SK-N-SH (cell line): ENCODE results near the gene CPSF3. TPM values are rescaled to one million over a fixed set of nuclear protein-coding genes. Genes with fewer than 3 reads are reported as not detected.

Experiments used
- CTCF ChIA-PET: fragments of 300-600, 350-600 bp; formaldehyde crosslinking; extraction: SDS; loops from one replicate; lab custom pipeline; 2021; lab: Yijun Ruan, JAX
- POLR2A ChIA-PET: fragments of 350-600 bp; sonication (Branson Sonifier 250); formaldehyde crosslinking; extraction: SDS; loops from one replicate; lab custom pipeline; 2020; ENCODE audit warnings: antibody characterized with exemption, inconsistent platforms; lab: Yijun Ruan, JAX
- DNase-seq: peaks from one replicate; pipeline ENCODE4 v3.0.0; 2012
- H2AFZ ChIP-seq: fragments of 200-600 bp; sonication (generic); 2 replicates; pipeline ENCODE4 v1.8.1; 2016; ENCODE audit warnings: antibody characterized with exemption, mild to moderate bottlenecking, low read depth
- H3F3A ChIP-seq: fragments of 200-600 bp; sonication (generic); replicated peaks from 2 replicates; pipeline ENCODE3; 2016; ENCODE audit warnings: antibody characterized with exemption, mild to moderate bottlenecking; ENCODE audit not compliant: insufficient read depth
- H3K27ac ChIP-seq, 2 experiments: fragments of 200-500 bp in 1 of 2; fragments of 200-600 bp in 1 of 2; sonication (Bioruptor generic) in 1 of 2; sonication (generic), shearing (Covaris generic) in 1 of 2; 2 replicates each; pipeline versions ENCODE4 v1.5.1 to v1.6.1; 2014 to 2016; ENCODE audit warnings: low read depth in 2 of 2, inconsistent platforms in 1 of 2, low read length in 1 of 2, mild to moderate bottlenecking in 1 of 2, mixed read lengths in 1 of 2
- H3K27me3 ChIP-seq: fragments of 200-600 bp; sonication (generic), shearing (Covaris generic); 2 replicates; pipeline ENCODE4 v1.6.1; 2016; ENCODE audit warnings: mixed run types; ENCODE audit not compliant: insufficient read depth
- H3K36me3 ChIP-seq, 2 experiments: fragments of 200-500 bp in 1 of 2; fragments of 200-600 bp in 1 of 2; sonication (Bioruptor generic) in 1 of 2; sonication (generic) in 1 of 2; replicated peaks in 1 of 2; 2 replicates each; pipeline versions ENCODE3 to v1.5.1; 2014 to 2016; ENCODE audit warnings: low read length in 1 of 2, mild to moderate bottlenecking in 1 of 2; ENCODE audit not compliant: insufficient read depth in 2 of 2, control insufficient read depth in 1 of 2
- H3K4me1 ChIP-seq, 2 experiments: fragments of 200-500 bp in 1 of 2; fragments of 200-600 bp in 1 of 2; sonication (Bioruptor generic) in 1 of 2; sonication (generic), shearing (Covaris generic) in 1 of 2; 2 replicates each; pipeline versions ENCODE4 v1.5.1 to v1.6.1; 2014 to 2016; ENCODE audit warnings: low read depth in 1 of 2, low read length in 1 of 2, mixed run types in 1 of 2; ENCODE audit not compliant: insufficient read depth in 2 of 2, control insufficient read depth in 1 of 2
- H3K4me2 ChIP-seq: fragments of 200-600 bp; sonication (generic), shearing (Covaris generic); 2 replicates; pipeline ENCODE4 v1.6.1; 2017; ENCODE audit warnings: mixed run types
- H3K4me3 ChIP-seq, 2 experiments: fragments of 200-500 bp in 1 of 2; fragments of 200-600 bp in 1 of 2; sonication (Bioruptor generic) in 1 of 2; sonication (generic), shearing (Covaris generic) in 1 of 2; 2 replicates each; pipeline versions ENCODE4 v1.5.1 to v1.8.1; 2014 to 2016; ENCODE audit warnings: low read depth in 2 of 2, inconsistent platforms in 1 of 2, low read length in 1 of 2, mild to moderate bottlenecking in 1 of 2, mixed read lengths in 1 of 2, moderate library complexity in 1 of 2
- H3K79me2 ChIP-seq: fragments of 200-600 bp; sonication (generic); 2 replicates; pipeline ENCODE4 v1.8.1; 2017; ENCODE audit warnings: mild to moderate bottlenecking; ENCODE audit not compliant: insufficient read depth
- H3K9ac ChIP-seq: fragments of 200-600 bp; sonication (generic); 2 replicates; pipeline ENCODE4 v1.6.1; 2017; ENCODE audit warnings: mixed run types
- H3K9me2 ChIP-seq: fragments of 200-600 bp; sonication (generic); 2 replicates; pipeline ENCODE4 v1.6.1; 2017; ENCODE audit warnings: mixed run types
- H3K9me3 ChIP-seq: fragments of 200-600 bp; sonication (generic); 2 replicates; pipeline ENCODE4 v1.6.1; 2017; ENCODE audit warnings: mixed run types, mild to moderate bottlenecking, moderate library complexity
- H4K20me1 ChIP-seq: fragments of 200-600 bp; sonication (generic); 2 replicates; pipeline ENCODE4 v1.6.1; 2017; ENCODE audit warnings: mild to moderate bottlenecking, mixed run types; ENCODE audit not compliant: insufficient read depth
- CHD2 ChIP-seq: fragments of 150-350 bp; IDR thresholded peaks from 2 replicates; pipeline ENCODE4 v1.6.1; 2018; ENCODE audit warnings: low read length; ENCODE audit not compliant: partially characterized antibody
- ELF1 ChIP-seq: IDR thresholded peaks from 2 replicates; pipeline ENCODE4 v1.4.0; 2012
- EP300 ChIP-seq, 2 experiments: IDR thresholded peaks; 2 replicates each; pipeline versions ENCODE4 v1.4.0 to v1.6.1; 2012; ENCODE audit warnings: borderline replicate concordance in 1 of 2, low read depth in 1 of 2, low read length in 1 of 2
- FOSL2 ChIP-seq: IDR thresholded peaks from 2 replicates; pipeline ENCODE4 v1.4.0; 2012; ENCODE audit warnings: low read depth, mild to moderate bottlenecking, moderate library complexity, borderline replicate concordance
- MAX ChIP-seq: IDR thresholded peaks from 2 replicates; pipeline ENCODE4 v1.4.0; 2012; ENCODE audit warnings: low read depth
- MXI1 ChIP-seq: IDR thresholded peaks from 2 replicates; pipeline ENCODE4 v1.6.1; 2012; ENCODE audit warnings: mild to moderate bottlenecking, low read depth, low read length, improper control_type of control experiment
- PBX3 ChIP-seq: IDR thresholded peaks from 2 replicates; pipeline ENCODE4; 2012
- REST ChIP-seq: IDR thresholded peaks from 2 replicates; pipeline ENCODE4 v1.6.1; 2012; ENCODE audit warnings: mild to moderate bottlenecking, low read depth, low read length, moderate library complexity
- USF1 ChIP-seq: IDR thresholded peaks from 2 replicates; pipeline ENCODE4 v1.4.0; 2012; ENCODE audit warnings: low read depth, borderline replicate concordance
- WGBS: methylation state at CpG from one replicate; pipeline ENCODE4 v1.1.6; 2017; ENCODE audit warnings: low lambda C conversion rate; 5-methylcytosine and 5-hydroxymethylcytosine counted together
- polyA plus RNA-seq, 3 experiments: library from polyadenylated mRNA; depleted of rRNA; stranded (reverse); fragments of >200 nt; gene quantifications; 2 replicates each; pipeline ENCODE4 v1.2.3, GENCODE V29; 2012

CPSF3 gene
- polyA plus RNA-seq, 1 of the 3 experiments (the other 2 are of a cell fraction), result 34.2 TPM

GRCh38 chr2:9422321-9423099 lies 944 bp upstream of the CPSF3 start:
- H3F3A ChIP-seq, result no peaks in the 10 kb centered on the region
- H3K27me3 ChIP-seq, result no peaks in the 10 kb centered on the region
- peaks cover 94% of the 10 kb centered on the region for H3K79me2 ChIP-seq
- H3K9me2 ChIP-seq, result no peaks in the 10 kb centered on the region
- peak overlapping the region; percentile 86 for H2AFZ ChIP-seq
- ChIA-PET POLR2A (interaction anchor here (0.6 to 2.0 kb wide), 8 partner anchors 14 to 1941 kb away, joined by 3 to 11 read pairs (median 4); partner anchors contain the start of genes ADAM17, MBOAT2 and YWHAQ), CTCF (interaction anchor here (0.6 to 2.7 kb wide), 12 partner anchors 11 to 729 kb away, joined by 3 to 21 read pairs (median 3); partner anchors contain the start of gene ASAP2)
- DNase-seq, result peak; percentile 74
- no peaks in the 10 kb centered on the region for H3K9me3 ChIP-seq
- peak overlapping the region; percentile 81 to 90; a peak in 3 of 4 replicates for H3K27ac ChIP-seq
- 3% methylated on average over 38 of the region's 42 CpGs for WGBS
- H3K4me2 ChIP-seq, result peak overlapping the region; percentile 97
- H4K20me1 ChIP-seq, result peaks cover 21% of the 10 kb centered on the region
- H3K9ac ChIP-seq, result peak overlapping the region; percentile 97
- TF ChIP-seq EP300 (IDR thresholded peaks at IDR 0.05; ENCODE audit: borderline replicate concordance in 1 of 2, low read depth in 1 of 2, low read length in 1 of 2), result no peak
- peak; percentile 84 for TF ChIP-seq PBX3
- no peak for TF ChIP-seq CHD2
- peak; percentile 62; the same call in 1 of the 2 replicates for TF ChIP-seq MAX
- TF ChIP-seq REST, result no peak
- peak; percentile 41 for TF ChIP-seq MXI1
- TF ChIP-seq FOSL2, result no peak
- no peak for TF ChIP-seq USF1
- no peak for TF ChIP-seq ELF1
- peaks cover 24 to 33% of the 10 kb centered on the region in 2 experiments; a peak in 3 of 4 replicates for H3K4me1 ChIP-seq
- H3K36me3 ChIP-seq, result peaks cover 10 to 15% of the 10 kb centered on the region in 2 experiments
- peak overlapping the region; percentile 99 to 100 for H3K4me3 ChIP-seq
